HL-60 (cell line): ENCODE results near the gene AP1B1.

Source experiments
- DNase-seq, 2 experiments: peaks; one replicate each; pipeline ENCODE4 v3.0.0-alpha.2; 2010 to 2020; ENCODE audit warnings: low read depth in 1 of 2, low spot score in 1 of 2
- H3K27ac ChIP-seq: fragments of 250-450 bp; sonication (Bioruptor Pico); replicated peaks from 2 replicates; pipeline ENCODE4 v1.5.1; 2020; ENCODE audit warnings: mild to moderate bottlenecking, moderate library complexity
- H3K27me3 ChIP-seq: fragments of 250-450 bp; sonication (Bioruptor Pico); 2 replicates; pipeline ENCODE4 v1.5.1; 2021; ENCODE audit warnings: mild to moderate bottlenecking, moderate library complexity; ENCODE audit not compliant: insufficient read depth, poor library complexity, severe bottlenecking
- H3K4me3 ChIP-seq: replicated peaks from 2 replicates; pipeline ENCODE4 v1.5.1; 2011; ENCODE audit warnings: mild to moderate bottlenecking, control low read depth, low read length; ENCODE audit not compliant: insufficient read depth
- CTCF ChIP-seq: IDR thresholded peaks from one replicate; pipeline ENCODE4 v1.5.1; 2011; ENCODE audit warnings: low read length, control low read depth, inconsistent platforms; ENCODE audit not compliant: insufficient read depth
- GABPA ChIP-seq: IDR thresholded peaks from 2 replicates; pipeline ENCODE4 v1.6.1; 2012; ENCODE audit warnings: low read depth
- POLR2AphosphoS5 ChIP-seq: IDR thresholded peaks from 2 replicates; pipeline ENCODE4 v1.6.1; 2012; ENCODE audit warnings: low read depth
- REST ChIP-seq: IDR thresholded peaks from 2 replicates; pipeline ENCODE4 v1.6.1; 2012; ENCODE audit warnings: low read depth; ENCODE audit not compliant: insufficient replicate concordance
- SPI1 ChIP-seq: IDR thresholded peaks from 2 replicates; pipeline ENCODE4 v1.6.1; 2012; ENCODE audit warnings: low read depth, mild to moderate bottlenecking, borderline replicate concordance

Gene AP1B1

GRCh38 chr22:29300467-29300806 is 87.9 kb downstream of the AP1B1 start:
- no peak overlapping the region for H3K4me3 ChIP-seq
- TF ChIP-seq GABPA, result no peak
- no peak for TF ChIP-seq REST
- TF ChIP-seq SPI1, result no peak
- no peak for TF ChIP-seq POLR2AphosphoS5
- no peak for TF ChIP-seq CTCF
- no peak overlapping the region for H3K27ac ChIP-seq
- H3K27me3 ChIP-seq, result no peaks in the 10 kb centered on the region
- DNase-seq, result no peak

- no peaks in the 10 kb centered on the region for H3K27me3 ChIP-seq
- TF ChIP-seq CTCF (no peak), GABPA (no peak), SPI1 (no peak), REST (no peak), POLR2AphosphoS5 (no peak; the same call in 1 of the 2 replicates)
- DNase-seq, result no peak
- H3K4me3 ChIP-seq, result no peak overlapping the region
- H3K27ac ChIP-seq, result no peak overlapping the region
Observed at GRCh38 chr22:29299136-29299900, 89.1 kb downstream of the AP1B1 start.

- DNase-seq, result no peak
- TF ChIP-seq POLR2AphosphoS5 (no peak), GABPA (no peak), CTCF (no peak), SPI1 (no peak), REST (no peak)
- H3K27ac ChIP-seq, result no peak overlapping the region
- no peak overlapping the region for H3K4me3 ChIP-seq
- no peaks in the 10 kb centered on the region for H3K27me3 ChIP-seq
Observed at GRCh38 chr22:29298641-29299040, 89.7 kb downstream of the AP1B1 start.
